HG03097 (cell line): ENCODE data around the gene STXBP5.

Experiments
- ATAC-seq: cut with Tn5 transposase; IDR thresholded peaks from one replicate; pipeline ENCODE4 v1.9.1; 2021; ENCODE audit not compliant: unreplicated experiment, low FRiP score

Gene STXBP5

DNA sequence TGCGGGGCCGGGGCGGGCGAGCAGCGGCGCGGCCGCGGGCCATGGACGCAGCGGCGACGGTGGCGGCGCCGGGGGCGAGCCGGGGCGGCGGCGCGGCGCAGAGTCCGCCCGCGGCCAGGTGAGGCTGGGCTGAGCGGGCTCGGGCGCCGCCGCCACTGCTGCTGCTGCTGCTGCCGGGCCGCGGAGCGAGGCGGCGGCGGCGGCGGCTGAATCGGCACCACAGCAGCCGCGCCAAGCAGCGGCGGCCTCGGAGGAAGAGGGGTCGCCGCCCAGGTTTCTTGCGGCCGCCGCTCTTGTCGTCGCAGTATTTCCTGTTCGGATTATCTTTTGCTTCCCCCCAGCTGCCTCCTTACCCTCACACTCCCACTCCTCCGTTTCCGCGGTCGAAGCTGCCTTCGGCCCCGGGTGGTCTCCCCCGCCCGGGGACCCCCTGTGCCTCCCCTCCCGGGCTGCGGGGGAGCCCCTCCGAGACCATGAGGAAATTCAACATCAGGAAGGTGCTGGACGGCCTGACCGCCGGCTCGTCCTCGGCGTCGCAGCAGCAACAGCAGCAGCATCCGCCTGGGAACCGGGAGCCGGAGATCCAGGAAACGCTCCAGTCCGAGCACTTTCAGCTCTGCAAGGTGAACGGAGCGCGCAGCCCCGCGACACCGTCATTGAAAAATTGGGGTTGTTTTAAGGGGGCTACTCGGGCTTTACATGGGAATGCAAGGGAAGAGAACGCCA, at the start of gene STXBP5:
TSS of gene STXBP5 (plus strand) at position 358 of the 726 bp plus-strand sequence. CDS start at position 474, 116 bp downstream.
- peak; percentile 33 for ATAC-seq

DNA sequence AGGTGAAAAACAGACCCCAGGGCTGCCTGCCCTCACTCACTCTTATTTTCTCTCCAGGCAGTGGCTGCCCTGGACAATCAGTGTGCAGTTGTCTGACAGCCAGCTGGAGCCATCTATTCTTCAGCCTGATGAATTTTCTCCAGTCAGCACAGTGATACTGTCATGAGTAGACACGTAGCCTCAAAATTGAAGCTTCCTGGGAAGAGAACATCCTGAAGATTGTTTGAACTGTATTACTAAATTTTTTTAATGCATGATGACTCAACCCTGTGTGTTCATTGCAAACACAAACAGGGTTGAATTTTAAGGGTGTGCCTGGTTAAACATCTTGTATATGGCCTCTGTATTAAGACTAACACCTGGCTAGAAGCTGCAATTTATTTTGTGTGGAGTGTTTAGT, 49.8 kb upstream of the STXBP5 start:
- no peak for ATAC-seq

DNA sequence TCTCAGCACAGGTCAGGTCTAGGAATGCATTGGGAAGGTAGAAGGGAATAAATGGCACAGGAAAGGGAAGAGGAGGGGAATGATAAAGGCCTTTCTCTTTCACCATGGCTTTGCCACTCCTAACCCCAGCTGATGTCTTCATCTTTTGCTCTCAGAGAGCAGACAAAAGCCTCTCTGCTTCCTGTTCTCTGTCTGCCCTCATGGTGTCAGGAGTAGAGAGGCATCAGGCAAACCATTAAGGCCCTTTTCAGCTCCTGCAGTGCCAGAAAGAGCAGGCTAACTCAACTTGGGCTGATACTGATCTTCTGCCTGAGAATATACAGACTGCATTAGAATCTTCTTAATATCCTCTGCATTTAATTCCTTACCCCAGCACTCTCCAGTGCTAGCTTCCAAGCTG, 48.0 kb upstream of the STXBP5 start:
- ATAC-seq = no peak

DNA sequence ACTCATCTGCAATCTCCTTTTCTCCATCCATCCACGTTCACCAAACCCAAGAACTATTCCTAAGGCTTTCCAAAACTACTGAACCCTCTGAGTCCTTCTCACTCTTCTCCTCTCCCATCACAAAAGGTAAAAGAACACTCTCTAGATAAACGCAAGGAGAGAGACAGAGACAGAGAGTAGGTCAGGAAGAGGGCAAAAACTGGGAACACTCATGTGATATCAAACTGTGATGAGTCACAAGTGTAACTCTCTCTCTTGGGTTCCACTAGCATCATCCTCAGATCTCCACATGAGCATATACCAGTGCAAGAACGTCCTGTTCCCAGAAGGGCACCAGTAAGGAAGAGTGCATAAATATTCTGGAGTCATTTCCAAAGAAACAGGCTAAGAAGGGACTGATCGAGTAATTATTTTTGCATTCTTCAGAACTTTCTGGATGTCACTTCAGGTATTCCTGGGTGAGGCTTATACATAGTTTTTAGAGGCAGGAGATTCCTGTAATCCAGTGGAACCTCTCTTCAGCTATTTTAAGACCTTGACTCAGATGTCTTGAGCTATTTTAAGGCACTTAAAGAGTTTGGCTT, 47.3 kb upstream of the STXBP5 start:
- no peak for ATAC-seq

DNA sequence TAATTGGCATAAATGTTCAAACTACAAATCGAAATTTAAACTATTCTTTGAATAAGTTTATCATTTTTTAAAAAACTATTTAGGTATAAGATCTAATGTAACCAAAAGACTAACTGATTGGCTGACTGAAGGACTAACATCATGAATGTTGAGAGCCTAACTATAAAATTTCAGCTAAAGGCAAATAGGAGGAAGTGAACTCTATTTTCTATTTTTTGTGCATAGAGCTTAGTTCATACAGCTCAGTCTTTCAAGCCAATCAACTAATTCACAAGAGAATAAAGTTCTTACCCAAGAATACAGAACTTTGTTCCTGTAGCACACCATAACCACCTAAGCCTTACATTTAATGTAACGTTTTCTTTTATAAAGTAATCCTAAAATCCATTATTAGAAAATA, 46.3 kb upstream of the STXBP5 start:
- ATAC-seq = no peak

DNA sequence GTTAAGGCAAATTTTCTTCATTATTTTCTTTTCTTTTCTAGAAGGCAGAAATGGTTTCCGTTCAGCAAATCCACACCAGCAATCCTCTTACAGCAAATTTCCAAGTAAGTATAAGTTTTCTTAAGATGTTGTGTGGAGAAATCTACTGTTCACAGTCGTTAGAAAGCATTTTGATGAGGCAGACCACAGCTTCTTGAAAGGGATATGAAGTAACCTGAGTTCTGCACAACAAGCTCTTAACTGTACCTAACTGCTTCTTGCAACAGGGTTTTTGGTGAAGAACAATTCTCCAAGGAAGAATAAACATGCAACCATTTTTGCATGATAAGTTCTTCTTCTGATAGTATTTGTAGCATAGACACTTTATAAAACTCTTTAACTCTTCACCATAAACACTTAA, 45.3 kb upstream of the STXBP5 start:
- ATAC-seq = no peak

DNA sequence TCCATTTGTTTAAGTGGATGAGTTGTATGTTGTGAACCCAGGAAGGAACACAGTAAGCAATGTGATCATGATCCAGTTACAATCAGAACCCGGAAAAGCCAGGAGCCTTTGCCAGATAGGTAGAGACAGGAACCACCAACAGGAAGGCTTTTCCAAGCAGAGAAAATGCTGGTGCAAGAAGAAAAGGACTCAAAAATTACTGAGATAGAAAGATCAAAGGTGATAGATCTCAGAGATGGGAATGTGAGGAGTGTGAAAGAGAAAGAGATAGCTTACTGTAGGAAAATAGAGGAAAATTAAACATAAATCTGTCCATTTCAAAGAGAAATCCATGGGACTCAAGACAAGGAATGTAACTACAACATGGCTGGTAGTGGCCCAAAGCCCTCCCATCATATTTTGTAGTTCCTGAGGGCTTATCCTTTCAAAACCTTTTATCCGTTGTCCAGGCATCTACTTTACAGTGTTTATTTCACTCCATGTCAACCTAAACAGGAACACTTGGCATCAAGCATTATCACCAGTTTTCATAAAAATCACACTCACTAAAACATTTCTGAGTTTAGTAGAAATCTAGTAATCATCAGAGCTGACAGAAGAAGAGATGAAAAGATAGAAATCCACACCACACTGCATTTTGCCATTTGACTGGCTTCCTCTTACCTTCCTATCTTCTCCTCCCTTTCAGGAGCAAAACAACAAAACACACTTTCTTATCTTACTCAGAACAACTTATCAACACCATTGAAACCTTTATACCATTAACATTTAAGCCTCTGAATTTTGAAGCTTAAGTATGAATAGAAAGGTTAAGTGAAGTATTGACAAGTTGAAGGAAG, 44.5 kb upstream of the STXBP5 start:
- no peak for ATAC-seq

DNA sequence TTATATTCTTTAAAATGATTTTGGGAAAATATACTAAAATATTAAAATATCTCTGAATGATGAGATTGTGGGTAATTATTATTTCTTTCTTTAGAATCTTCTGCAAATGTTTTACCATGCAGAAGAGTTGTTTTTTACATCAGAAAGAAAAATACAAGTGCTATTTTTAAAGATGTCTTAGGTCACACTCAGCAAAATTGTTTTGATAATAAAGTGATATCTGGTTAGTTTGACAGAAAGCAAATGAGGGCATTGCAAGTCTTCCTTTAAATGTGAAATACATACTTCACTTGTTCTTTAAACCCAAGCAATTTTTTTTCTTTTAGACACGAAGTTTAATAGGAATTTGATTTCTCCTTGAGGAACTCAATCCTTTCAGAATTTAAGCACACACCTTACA, 43.6 kb upstream of the STXBP5 start:
- no peak for ATAC-seq

DNA sequence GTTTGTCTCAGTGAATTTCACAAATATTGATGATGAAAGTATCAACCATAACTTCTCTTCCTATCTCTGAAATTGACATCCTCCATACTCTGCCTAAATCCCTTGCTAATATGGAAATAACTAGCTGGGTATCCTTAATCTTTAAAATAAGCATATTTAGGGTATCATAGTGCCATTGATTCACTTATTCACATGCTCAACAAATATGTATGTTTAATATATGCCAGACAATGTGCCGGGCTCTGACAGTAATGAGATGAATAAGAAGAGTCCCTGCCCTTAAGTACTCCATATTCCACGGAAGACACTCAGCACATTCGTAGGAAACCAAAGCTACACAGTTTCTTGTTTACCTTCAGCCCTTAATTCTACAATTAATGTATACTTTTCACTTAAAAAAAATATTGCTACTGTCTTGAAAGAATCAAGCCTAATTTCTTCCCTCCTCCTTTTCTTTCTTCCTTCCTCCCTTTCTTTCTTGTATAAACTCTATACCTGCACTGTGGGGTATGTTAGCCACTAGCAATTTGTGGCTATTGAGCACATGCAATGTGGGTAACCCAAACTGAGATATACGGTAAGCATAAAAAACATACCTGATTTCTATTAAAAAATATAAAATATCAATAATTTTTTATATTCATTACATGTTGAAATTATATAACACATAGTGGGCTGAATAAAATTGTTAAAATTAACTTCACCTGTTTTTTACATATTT, 42.8 kb upstream of the STXBP5 start:
- ATAC-seq = no peak

DNA sequence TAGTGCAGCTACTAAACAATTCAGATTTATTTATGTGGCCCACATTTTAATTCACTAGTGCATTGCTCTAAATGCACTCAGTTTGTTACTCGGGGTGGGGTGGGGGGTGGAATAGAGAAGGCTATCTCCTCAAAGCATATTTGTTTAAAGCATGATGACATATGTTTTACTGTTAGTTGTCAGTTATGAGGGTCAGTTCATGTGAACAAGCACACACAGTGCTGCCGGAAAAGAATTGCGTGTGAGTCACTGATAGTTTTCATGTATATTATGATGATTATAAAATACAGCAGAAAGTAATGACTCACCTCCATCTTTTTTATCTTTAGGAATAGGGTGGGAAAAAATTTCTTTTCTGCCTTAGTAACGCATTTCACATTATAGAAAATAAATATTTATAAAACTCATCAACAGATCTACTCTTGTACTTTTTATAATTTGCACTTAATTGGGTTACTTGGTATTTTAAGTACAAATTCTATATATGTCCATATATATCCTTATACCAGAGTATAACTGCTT, 42.2 kb upstream of the STXBP5 start:
- ATAC-seq = no peak

DNA sequence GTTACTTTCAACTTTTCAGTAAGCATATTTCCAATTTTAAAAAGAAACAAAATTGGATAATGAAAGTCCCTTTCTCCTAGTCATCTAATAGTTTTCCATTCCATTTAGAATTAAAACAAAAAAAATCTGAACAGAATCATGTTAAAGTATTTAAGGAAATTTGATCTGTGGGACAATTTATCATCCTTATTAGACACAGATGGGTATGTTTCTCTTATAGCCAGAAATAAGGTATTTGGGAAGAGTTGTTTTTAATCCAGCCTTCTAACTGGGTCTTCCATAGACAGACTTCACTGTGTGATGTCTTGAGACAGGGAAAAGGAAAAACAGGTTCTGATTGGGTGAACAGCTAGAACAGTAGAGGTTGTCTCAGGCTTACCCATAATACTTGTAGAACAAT, 39.5 kb upstream of the STXBP5 start:
- no peak for ATAC-seq

DNA sequence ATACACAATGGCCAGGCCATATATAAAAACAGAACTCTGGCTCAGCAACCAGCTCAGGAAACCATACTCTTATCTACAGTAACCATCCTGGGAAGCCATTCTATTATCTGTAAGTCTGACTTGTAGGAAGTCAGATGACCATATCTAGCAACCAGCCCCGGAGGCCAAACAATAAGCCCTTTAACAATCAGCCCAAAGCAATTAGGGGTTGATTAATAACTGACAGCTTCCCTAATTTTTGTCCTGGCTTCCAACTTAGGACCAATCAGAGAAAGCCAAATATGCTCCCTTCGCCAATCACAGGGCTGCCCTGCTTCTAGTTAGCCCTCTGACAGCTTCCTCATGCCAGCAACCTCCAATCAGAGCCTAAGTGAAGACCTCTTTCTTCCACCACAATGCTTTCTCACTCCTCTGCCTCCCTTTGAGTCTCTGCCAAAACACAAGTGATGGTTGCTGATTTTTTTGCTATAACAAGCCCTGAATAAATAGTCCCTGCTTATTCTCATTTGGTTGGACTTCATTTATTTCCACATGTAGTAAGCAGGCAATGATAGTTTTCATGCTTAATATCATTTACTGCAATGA, 37.8 kb upstream of the STXBP5 start:
- no peak for ATAC-seq

DNA sequence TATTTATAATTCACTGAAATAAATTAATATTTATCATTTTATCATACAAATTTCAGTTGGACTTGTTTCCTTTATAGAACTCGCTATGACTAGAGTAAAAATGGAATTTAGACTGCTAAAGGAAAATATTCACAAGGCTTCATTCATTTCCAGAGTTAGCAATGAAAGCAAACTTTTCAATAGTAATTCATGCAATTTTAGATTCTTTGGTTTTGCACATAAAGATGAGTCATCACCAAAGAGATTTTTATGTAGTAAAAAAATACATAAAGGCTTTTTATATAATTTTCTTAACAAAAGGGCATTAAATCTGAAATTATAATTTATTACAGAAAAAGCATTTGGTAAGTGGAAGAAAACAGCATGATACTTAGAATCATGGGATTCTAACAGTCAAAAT, 37.2 kb upstream of the STXBP5 start:
- ATAC-seq = no peak

DNA sequence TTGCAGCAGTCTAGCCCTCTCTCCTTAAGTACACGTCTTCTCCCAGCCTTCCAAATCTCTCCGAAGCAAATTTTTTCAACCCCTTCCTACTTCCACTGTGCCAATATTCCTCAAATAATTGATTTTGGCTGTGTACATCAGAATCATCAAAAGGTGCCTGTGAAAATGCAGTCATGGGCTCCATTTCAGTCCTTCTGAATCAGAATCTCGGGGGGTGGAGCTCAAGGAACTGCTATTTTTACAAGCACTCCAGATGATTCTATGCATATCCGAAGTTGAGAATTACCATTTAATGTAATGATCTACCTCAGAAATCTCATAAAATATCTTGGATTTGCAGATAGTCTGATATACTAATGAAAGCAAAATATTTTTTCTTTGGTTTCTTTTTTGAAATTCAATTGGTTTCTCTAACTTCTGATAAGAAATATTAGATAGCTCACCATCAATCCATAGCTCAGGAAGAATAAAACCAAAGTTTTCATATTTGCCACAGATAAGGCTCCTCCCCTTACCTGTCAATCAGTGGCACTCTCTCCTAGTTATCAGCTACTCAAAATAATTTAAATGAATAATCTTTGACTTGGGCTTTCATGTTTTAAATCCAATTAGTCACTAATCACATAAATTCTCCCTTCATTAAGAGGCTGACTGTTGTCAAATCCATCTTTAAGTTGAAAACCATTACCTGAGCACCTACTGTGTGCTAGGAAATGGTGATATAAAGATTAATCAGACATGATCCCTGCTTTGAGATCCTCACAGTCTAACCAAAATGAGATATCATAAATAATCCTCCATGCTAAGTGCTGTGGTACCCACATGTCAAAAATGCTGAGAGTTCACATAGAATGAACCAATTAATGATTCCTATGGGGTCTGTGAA, 36.4 kb upstream of the STXBP5 start:
- ATAC-seq = no peak

DNA sequence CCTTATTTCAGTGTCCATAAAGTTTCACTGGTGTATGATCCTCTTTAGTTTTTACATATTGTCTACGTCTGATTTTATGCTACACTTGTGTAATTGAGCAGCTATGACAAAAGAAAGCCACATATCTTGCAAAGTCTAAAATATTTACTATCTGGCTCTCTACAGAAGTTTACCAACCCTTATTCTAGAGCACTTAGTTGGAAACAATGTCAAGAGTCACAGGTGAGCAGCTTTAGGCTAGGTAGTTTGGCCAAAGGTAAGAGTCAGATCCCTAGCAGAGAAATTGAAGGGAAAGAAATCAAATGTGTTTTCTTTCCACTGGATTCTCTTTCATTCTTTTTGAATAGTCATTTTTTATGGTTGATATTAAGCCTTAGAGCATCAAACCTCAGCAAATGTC, 34.7 kb upstream of the STXBP5 start:
- ATAC-seq = no peak

DNA sequence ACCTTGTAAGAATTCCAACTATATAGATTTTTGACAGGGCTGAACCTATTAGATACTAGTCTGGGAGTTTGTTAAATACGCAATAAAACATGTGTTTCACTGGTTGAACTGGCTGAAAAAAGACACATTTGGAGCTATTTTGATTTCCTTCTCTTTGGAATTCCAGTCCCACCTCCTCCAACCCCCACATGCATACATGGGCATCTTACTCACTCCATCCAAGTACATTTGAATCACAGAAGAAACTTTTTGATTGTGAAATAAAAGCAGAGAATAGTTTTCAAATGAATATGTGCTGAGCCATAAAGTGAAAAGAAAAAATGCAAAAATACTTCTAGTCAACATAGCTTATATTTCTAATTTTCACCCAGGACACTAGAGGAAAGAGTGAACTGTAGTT, 33.9 kb upstream of the STXBP5 start:
- ATAC-seq = no peak

DNA sequence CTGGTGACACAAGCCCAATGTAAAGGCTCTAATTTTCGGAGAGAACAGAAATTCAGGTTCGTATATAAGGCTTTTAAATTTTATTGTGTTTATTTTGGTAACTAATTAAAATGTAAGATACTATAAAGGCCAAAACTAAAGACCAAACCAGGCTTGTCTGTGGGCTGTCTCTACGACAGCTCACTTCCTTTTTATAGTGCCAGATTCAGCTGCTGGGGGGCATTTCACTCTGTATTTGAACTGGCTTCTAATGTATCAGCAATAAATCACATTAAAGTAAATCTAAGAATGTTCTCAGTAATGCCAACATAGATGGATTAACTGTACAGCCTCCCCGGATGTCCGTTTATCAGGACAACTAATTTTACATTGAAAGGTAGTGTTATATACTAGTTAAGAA, 31.1 kb upstream of the STXBP5 start:
- ATAC-seq = no peak

DNA sequence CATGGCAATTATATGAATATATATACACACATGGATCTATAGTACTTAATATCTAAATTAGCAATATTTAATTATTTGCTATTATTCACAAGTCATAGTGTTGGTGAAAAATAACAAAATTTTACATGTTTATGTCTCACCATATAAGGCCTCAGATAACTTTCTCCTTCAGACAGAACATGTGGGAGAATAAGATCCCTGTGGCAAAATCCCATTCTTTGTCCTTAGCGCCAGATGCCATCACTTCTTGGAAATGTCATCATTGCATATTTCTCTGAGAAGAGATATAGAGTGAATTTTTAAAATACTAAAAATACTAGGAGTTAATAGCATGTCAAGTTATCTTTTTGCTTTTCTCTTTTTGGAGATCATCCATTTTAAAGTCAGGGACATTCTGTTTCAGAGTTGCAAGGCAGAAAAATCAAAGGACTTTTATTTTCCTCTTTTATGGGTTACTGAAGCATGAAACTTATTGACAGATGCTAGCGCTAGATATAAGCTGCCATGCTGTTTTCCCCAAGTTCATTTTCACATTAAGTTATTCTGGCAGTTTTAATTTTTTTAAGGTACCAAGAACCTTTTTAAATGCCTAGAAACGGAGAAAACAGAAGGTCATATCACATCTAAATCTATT, 30.4 kb upstream of the STXBP5 start:
- no peak for ATAC-seq

DNA sequence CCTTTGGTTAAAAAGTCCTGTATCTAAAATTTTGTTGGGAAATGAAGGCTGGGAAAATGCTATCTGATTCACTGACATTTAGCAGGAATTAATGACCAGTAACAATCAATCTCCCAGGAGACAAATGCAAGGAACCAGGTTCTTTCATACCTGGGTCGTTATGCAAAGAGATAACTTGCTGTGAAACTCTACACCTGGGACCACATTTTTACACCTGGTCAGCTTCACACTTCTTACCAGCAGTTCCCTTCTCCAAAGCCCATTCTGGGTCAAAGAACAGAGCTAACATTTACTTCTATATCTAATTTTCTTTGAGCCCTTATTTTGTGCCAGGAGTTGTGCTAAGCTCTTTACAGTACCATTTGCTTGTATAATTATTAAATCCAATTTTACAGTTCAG, 27.4 kb upstream of the STXBP5 start:
- ATAC-seq = no peak
